Fibroblast of lung (primary cell): ENCODE data around the gene ANAPC2. TPM values are rescaled to one million over a fixed set of nuclear protein-coding genes. Genes with fewer than 3 reads are reported as not detected.

Experiments used
- DNase-seq, 2 donors: peaks; one replicate each; pipeline versions ENCODE4 v3.0.0 to v3.0.0-alpha.2; 2010; ENCODE audit warnings: low read depth in 2 of 2
- H2AFZ ChIP-seq: 2 replicates; pipeline ENCODE4 v1.5.1; 2012; ENCODE audit warnings: low read length, control low read depth, inconsistent platforms
- H3K27ac ChIP-seq: 2 replicates; pipeline ENCODE4 v1.5.1; 2011; ENCODE audit warnings: low read length, control low read depth; ENCODE audit not compliant: insufficient read depth
- H3K27me3 ChIP-seq: 2 replicates; pipeline ENCODE4 v1.5.1; 2011; ENCODE audit warnings: mild to moderate bottlenecking, low read length; ENCODE audit not compliant: control insufficient read depth, insufficient read depth
- H3K36me3 ChIP-seq: 2 replicates; pipeline ENCODE4 v1.5.1; 2011; ENCODE audit warnings: low read length; ENCODE audit not compliant: control insufficient read depth, insufficient read depth
- H3K4me1 ChIP-seq: 2 replicates; pipeline ENCODE4 v1.5.1; 2011; ENCODE audit warnings: low read length; ENCODE audit not compliant: control insufficient read depth, insufficient read depth; ENCODE audit errors: extremely low read depth
- H3K4me2 ChIP-seq: 2 replicates; pipeline ENCODE4 v1.5.1; 2011; ENCODE audit warnings: low read length, control low read depth; ENCODE audit not compliant: insufficient read depth; ENCODE audit errors: extremely low read depth
- H3K4me3 ChIP-seq, 4 experiments: fragments of 200-600 bp in 1 of 4; sonication (generic) in 1 of 4; replicated peaks in 1 of 4; 2 replicates each; pipeline ENCODE4 v1.5.1; 2011 to 2016; ENCODE audit warnings: low read length in 4 of 4, low read depth in 3 of 4, mild to moderate bottlenecking in 3 of 4, control low read depth in 2 of 4, inconsistent platforms in 1 of 4, mixed read lengths in 1 of 4; ENCODE audit not compliant: insufficient read depth in 1 of 4; ENCODE audit errors: control extremely low read depth in 1 of 4
- H3K79me2 ChIP-seq: 2 replicates; pipeline ENCODE4 v1.5.1; 2012; ENCODE audit warnings: mild to moderate bottlenecking, low read length, inconsistent platforms; ENCODE audit not compliant: control insufficient read depth, insufficient read depth
- H3K9ac ChIP-seq: 2 replicates; pipeline ENCODE4 v1.5.1; 2011; ENCODE audit warnings: mild to moderate bottlenecking, low read length, control low read depth; ENCODE audit not compliant: insufficient read depth
- H3K9me3 ChIP-seq: 2 replicates; pipeline ENCODE4 v1.5.1; 2012; ENCODE audit warnings: low read depth, low read length; ENCODE audit not compliant: control insufficient read depth, insufficient read depth
- H4K20me1 ChIP-seq: 2 replicates; pipeline ENCODE4 v1.5.1; 2011; ENCODE audit warnings: low read length; ENCODE audit not compliant: control insufficient read depth, insufficient read depth; ENCODE audit errors: extremely low read depth
- CTCF ChIP-seq, 2 donors: IDR thresholded peaks in 1 of 2; conservative IDR thresholded peaks in 1 of 2; 1 replicate in 1 of 2; 2 replicates in 1 of 2; pipeline ENCODE4 v1.5.1; 2011 to 2012; ENCODE audit warnings: low read length in 2 of 2, control low read depth in 1 of 2, inconsistent platforms in 1 of 2, low read depth in 1 of 2, mild to moderate bottlenecking in 1 of 2
- EZH2 ChIP-seq: IDR thresholded peaks from 2 replicates; pipeline ENCODE4 v1.5.1; 2012; ENCODE audit warnings: low read length, control low read depth, mild to moderate bottlenecking; ENCODE audit errors: missing control alignments
- polyA plus RNA-seq, 2 donors: library from polyadenylated mRNA; depleted of rRNA in 1 of 2; stranded (reverse) in 1 of 2; unstranded in 1 of 2; fragments of >200 nt; gene quantifications; 2 replicates each; pipeline ENCODE4 v1.2.1, GENCODE V29; 2011 to 2012; ENCODE audit warnings: missing spikeins in 1 of 2
- total RNA-seq: library from RNA; depleted of rRNA; stranded (reverse); fragments of >200 nt; gene quantifications from 2 replicates; pipeline ENCODE4 v1.2.1, GENCODE V29; 2014

ANAPC2 gene
- total and polyA plus RNA-seq, 2 donors (not counting 1 experiment from before 2014, with no cell fraction given): 9.1 to 18.0 TPM

GRCh38 chr9:137218212-137218753 is 29.9 kb upstream of the ANAPC2 start:
- no peak overlapping the region for H2AFZ ChIP-seq
- no peaks in the 10 kb centered on the region for H4K20me1 ChIP-seq
- H3K4me2 ChIP-seq: no peak overlapping the region
- no peaks in the 10 kb centered on the region for H3K79me2 ChIP-seq
- no peaks in the 10 kb centered on the region for H3K27me3 ChIP-seq
- H3K27ac ChIP-seq: no peak overlapping the region
- peaks cover 8% of the 10 kb centered on the region for H3K4me1 ChIP-seq
- TF ChIP-seq CTCF (conservative IDR thresholded peaks at IDR 0.05 in 1 of 2, IDR thresholded peaks at IDR 0.05 in 1 of 2; ENCODE audit: low read depth in 1 of 2, low read length in 2 of 2): no peak
- TF ChIP-seq EZH2: no peak
- H3K4me3 ChIP-seq: no peak overlapping the region
- H3K36me3 ChIP-seq: peaks cover 13% of the 10 kb centered on the region
- no peak for DNase-seq
- no peak overlapping the region for H3K9ac ChIP-seq
- no peaks in the 10 kb centered on the region for H3K9me3 ChIP-seq

GRCh38 chr9:137217276-137218211 is 29.2 kb upstream of the ANAPC2 start:
- no peak overlapping the region for H2AFZ ChIP-seq
- H3K4me3 ChIP-seq: peak overlapping the region in 1 of 4 experiments; percentile 22
- no peak overlapping the region for H3K4me2 ChIP-seq
- H3K79me2 ChIP-seq: no peaks in the 10 kb centered on the region
- H4K20me1 ChIP-seq: no peaks in the 10 kb centered on the region
- H3K27me3 ChIP-seq: no peaks in the 10 kb centered on the region
- no peaks in the 10 kb centered on the region for H3K9me3 ChIP-seq
- H3K9ac ChIP-seq: no peak overlapping the region
- TF ChIP-seq EZH2: no peak
- no peak for DNase-seq
- peaks cover 18% of the 10 kb centered on the region for H3K36me3 ChIP-seq
- no peak overlapping the region for H3K27ac ChIP-seq
- peaks cover 5% of the 10 kb centered on the region for H3K4me1 ChIP-seq

GRCh38 chr9:137216188-137216965 is 28.0 kb upstream of the ANAPC2 start:
- Histone ChIP-seq H3K27ac (no peak overlapping the region), H3K4me3 (no peak overlapping the region), H3K4me2 (no peak overlapping the region), H3K27me3 (no peaks in the 10 kb centered on the region), H3K79me2 (no peaks in the 10 kb centered on the region), H3K36me3 (peaks cover 19% of the 10 kb centered on the region), H3K4me1 (peaks cover 5% of the 10 kb centered on the region), H3K9me3 (no peaks in the 10 kb centered on the region), H4K20me1 (no peaks in the 10 kb centered on the region), H2AFZ (no peak overlapping the region), H3K9ac (no peak overlapping the region)
- DNase-seq: no peak
- no peak for TF ChIP-seq CTCF (conservative IDR thresholded peaks at IDR 0.05 in 1 of 2, IDR thresholded peaks at IDR 0.05 in 1 of 2; ENCODE audit: low read depth in 1 of 2, low read length in 2 of 2)
- TF ChIP-seq EZH2: no peak
